GDM1 (cell line): Measurements from ENCODE around the gene ACR.
"Not testable (repeated sequence)": the region's sequence is repeated elsewhere in the genome, so short reads cannot be mapped to it uniquely, and the experiment has no call there.

Experiments used
- DNase-seq: peaks from one replicate; lab custom pipeline; 2025; lab: John Stamatoyannopoulos, UW

ACR gene

GRCh38 chr22:50732681-50733080, 5.3 kb upstream of the ACR start:
- DNase-seq, result no peak

- DNase-seq, result no peak
Measured at GRCh38 chr22:50733521-50734342, 4.3 kb upstream of the ACR start.

GRCh38 chr22:50734343-50734771, 3.6 kb upstream of the ACR start:
- no peak for DNase-seq

- no peak for DNase-seq
Measured at GRCh38 chr22:50734986-50735738, 2.8 kb upstream of the ACR start.

- DNase-seq, result no peak
Measured at GRCh38 chr22:50735739-50736030, 2.3 kb upstream of the ACR start.

GRCh38 chr22:50738649-50739227, 734 bp downstream of the ACR start:
- DNase-seq, result no peak

GRCh38 chr22:50739279-50739691, 1.3 kb downstream of the ACR start:
- no peak for DNase-seq

- DNase-seq, result no peak
Measured at GRCh38 chr22:50739894-50740293, 1.9 kb downstream of the ACR start.

- DNase-seq, result not testable (repeated sequence)
Measured at GRCh38 chr22:50740714-50741113, 2.7 kb downstream of the ACR start.

GRCh38 chr22:50744424-50744823, 6.4 kb downstream of the ACR start:
- DNase-seq, result not testable (repeated sequence)

GRCh38 chr22:50747521-50747920, 9.5 kb downstream of the ACR start:
- not testable (repeated sequence) for DNase-seq

GRCh38 chr22:50748630-50749029, 10.6 kb downstream of the ACR start:
- not testable (repeated sequence) for DNase-seq

GRCh38 chr22:50749302-50750074, 11.5 kb downstream of the ACR start:
- not testable (repeated sequence) for DNase-seq

- DNase-seq, result not testable (repeated sequence)
Measured at GRCh38 chr22:50755251-50755650, 17.2 kb downstream of the ACR start.

- DNase-seq, result not testable (repeated sequence)
Measured at GRCh38 chr22:50756406-50756805, 18.4 kb downstream of the ACR start.

GRCh38 chr22:50756949-50757491, 19.0 kb downstream of the ACR start:
- not testable (repeated sequence) for DNase-seq

- not testable (repeated sequence) for DNase-seq
Measured at GRCh38 chr22:50759597-50760341, 21.8 kb downstream of the ACR start.

- DNase-seq, result not testable (repeated sequence)
Measured at GRCh38 chr22:50761829-50762228, 23.8 kb downstream of the ACR start.

GRCh38 chr22:50764288-50764687, 26.3 kb downstream of the ACR start:
- not testable (repeated sequence) for DNase-seq

GRCh38 chr22:50775132-50775531, 37.1 kb downstream of the ACR start:
- not testable (repeated sequence) for DNase-seq

GRCh38 chr22:50777631-50778030, 39.6 kb downstream of the ACR start:
- DNase-seq, result not testable (repeated sequence)
